Activated CD8-positive, alpha-beta memory T cell treated with anti-CD3 and anti-CD28 coated beads for 4 hours (primary cell): Measurements from ENCODE around the gene LRRC31.

Experiments
- DNase-seq, 2 donors: peaks; one replicate each; pipeline ENCODE4 v3.0.0-alpha.2; 2020; ENCODE audit warnings: low read depth in 2 of 2

The LRRC31 gene

DNA sequence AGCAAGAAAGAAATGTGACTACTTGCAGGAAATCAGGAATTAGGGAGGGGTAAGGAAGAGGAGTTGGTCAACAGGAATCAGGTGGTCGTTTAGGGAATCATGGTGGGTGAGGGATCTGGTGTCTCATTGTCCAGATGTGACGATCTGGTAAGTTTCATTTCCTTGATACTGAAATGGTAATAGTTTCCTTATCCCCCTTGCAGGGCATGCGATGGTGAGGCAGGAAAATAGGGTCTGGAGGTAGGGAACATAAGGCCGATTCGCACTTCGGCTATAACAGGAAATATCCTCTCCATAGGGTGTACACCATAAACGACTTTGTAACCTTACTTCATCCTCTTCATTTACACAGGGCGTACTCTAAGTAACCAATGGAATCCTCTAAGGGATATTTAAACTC lies 56.5 kb downstream of the LRRC31 start:
- DNase-seq: no peak

DNA sequence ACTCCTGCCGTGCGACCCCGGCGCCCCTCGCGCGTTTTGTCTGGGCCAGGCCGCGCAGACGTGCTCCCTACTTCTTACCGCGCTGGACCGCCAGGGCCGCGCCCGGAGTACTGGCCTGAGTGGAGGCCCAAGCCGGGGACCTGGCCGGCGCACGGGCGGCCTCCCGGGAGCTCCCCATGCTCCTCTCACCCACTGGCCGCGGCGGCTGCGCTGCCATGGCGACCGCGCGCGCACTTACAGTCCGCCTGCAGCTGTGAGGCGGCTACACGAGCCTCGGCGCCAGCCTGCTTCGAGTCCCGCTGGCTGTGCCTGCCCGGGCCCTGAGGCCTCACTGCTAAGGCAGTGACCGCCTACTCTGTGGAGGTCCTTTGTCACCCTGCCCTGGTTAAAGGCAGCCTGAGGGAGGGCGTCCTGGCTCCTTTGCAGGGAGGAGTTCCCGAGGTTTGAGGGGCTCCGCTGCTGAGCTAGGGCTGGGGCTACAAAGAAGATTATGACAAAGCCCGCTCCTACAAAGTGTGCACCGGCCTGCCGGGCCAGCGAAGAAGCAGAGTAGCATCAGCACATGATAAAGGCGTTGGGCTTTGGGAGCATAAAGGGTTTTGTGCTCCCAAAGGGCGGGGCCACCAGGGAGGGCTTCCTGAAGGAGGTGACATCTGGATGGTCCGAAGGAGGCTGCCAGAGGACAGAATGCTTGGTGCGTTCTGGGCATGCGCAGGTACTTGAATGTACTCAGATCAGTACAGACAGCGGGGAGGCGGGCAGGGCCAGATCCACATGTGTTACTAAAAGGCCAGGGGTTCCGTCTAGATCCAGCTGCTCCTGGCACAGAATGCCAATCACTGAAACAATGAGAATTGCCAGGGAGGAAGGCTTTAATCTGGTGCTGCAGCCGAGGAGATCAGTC lies 57.2 kb downstream of the LRRC31 start, which contains the start of the genes LRRC34 and LRRIQ4:
Gene LRRC34 (minus strand): TSS at position 573 of the 904 bp plus-strand sequence. CDS start 356 bp downstream, at position 217.
Gene LRRIQ4 (plus strand): TSS at position 539 of the 904 bp plus-strand sequence. CDS start 9,052 bp downstream, outside the sequence.
- peak; percentile 46 to 53 for DNase-seq

DNA sequence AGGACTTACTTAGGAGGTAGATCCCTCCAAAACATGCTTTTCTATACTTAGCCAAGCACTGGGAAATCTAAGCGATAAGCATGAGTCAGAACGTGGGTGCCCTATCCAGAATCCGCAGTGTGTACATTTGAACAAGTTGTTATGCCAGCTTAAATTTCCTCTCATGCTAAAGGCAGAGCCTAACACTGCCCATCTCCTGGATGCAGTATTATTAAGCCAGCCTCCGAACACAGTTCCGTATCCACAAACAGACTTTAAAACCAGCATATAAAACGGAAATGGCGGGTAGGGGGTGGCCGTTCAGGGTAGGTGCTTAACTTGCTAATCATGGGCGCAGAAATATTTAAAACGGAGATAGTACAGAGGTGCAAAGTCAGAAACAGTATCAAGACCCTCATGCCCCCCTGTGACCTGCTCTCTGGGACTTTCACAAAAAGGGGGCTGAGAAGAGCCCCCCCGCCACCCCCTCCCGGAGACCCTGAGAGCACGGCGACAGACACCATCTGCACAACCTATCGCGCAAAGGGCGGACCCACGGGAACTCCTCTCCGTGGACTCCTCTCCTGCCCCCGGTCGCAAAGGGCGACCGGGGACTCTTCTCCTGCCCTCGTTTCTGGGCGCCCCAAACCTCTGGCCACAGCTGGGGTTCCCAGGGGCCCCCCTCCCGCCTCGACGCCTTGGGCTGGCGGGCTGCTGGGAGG lies 58.0 kb downstream of the LRRC31 start:
- DNase-seq: no peak

DNA sequence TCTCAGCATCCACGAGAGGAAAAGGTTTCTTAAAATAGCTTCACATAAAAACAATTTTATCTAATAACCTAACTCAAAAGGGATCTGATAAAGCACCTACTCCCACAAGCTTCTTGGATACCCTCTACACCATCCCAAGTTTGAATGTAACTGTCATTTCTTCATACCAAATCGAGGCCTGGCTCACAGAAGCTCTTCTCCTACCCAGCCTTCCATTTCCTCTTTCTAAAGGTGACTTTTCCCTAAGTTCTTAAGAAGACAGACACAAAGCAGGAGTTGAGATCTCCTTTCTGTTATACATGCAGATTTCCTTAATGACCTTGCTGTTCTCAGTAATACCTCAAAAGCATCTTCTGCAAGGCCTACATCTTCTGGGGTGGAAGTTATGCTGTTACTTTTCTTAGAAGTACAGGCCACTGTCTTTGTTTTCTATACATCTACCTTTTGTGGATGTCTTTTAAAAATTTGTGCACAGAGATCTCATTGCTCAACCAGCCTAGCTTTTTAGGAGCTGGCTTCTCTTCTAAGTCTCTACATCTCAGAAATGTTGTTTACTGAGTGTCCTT lies 60.4 kb downstream of the LRRC31 start:
- no peak for DNase-seq

DNA sequence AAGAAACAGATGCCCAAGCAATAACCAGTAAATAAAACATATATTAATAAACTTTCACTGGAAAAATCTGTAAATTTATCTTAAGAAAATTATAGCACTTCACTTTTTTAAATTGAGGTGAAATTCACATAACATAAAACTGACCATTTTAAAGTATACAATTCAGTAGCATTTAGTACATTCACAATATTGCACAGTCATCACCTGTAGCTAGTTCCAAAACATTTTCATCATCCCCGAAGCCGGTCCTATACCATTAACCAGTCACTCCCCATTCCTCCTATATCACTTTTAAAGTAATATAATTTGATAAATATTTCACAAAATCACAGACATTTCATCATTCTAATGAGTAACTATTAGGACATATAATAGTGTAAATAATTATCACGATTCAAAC lies 65.1 kb downstream of the LRRC31 start:
- no peak for DNase-seq

DNA sequence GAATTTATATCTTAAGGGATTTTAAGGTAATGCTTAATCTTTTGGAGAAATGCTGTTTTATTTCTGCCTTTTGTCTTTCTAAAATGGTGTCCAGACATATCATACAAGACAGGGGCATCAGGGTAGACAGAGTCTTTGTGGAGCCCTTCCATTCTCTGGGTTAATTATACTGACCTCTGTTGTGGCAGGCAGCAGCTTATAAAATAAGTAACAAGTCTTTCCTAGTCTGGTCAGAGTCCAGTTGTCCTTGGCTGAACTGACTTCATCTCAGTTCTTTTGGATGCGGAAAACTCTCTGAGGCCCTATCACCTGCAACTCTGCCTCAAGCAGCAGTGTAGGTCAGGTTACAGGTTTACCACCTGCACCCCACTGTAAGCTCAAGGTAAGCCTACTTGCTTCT lies 77.4 kb downstream of the LRRC31 start:
- DNase-seq: no peak

DNA sequence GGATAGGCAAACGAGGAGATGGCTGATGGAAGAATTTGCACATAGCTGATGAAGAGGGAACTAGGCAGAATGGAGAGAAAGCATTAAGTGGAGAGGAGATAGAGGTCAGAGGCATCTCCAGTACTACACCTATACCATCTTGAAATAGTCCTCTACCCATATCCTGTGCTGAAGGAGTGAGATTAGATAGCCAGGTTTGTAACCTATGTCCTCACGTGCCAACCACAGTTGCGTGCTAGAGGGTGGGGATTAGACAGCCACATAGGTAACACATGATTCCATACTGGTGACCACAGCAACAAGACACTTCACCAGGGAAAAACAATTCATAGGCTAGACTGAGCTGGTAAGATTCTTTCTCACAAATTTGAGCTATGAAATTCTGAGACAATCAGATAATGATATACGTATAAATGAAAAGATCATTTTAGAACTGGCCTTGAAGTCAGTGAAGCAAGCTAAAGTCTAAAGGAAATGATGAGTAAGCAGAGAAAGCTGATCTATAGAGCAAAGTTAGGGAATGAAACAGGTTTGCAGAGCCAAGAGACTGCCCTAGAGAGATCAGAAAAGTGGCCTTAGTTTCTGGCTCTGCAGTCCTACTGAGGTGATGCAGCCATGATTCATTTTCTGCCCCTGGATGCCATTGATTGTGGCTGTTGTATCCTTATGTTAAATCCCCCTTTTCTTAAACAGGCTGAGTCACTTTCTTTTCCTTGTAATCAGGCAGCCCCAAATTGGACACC lies 78.9 kb downstream of the LRRC31 start:
- DNase-seq: no peak

DNA sequence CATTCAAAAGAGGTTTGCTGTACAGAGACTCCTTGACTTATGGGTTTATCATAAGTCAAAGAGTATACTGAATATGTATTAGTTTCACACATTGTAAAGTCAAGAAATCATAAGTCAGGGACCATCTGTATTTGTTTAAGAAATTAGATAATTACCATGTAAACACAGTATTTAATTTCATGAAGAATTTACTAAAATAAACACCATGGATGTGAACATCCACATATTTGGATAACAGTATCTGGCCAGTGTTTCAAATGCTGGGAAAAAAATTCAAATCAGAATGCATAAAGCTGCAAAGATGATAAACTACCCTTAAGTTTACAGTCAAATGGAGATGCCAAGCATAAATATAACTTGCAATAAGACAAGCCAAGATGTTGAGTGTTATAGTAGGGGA lies 79.5 kb downstream of the LRRC31 start:
- DNase-seq: no peak
